Stimulated activated CD8-positive, alpha-beta memory T cell treated with anti-CD3 and anti-CD28 coated beads, Interleukin-7, amount 100 ng/mL, for 48 hours (primary cell): ENCODE measurements around the gene SSPN.

ENCODE experiments used
- DNase-seq, 2 donors: peaks; one replicate each; pipeline ENCODE4 v3.0.0-alpha.2; 2020; ENCODE audit warnings: low read depth in 1 of 2; ENCODE audit errors: extremely low read depth in 1 of 2

SSPN gene

DNA sequence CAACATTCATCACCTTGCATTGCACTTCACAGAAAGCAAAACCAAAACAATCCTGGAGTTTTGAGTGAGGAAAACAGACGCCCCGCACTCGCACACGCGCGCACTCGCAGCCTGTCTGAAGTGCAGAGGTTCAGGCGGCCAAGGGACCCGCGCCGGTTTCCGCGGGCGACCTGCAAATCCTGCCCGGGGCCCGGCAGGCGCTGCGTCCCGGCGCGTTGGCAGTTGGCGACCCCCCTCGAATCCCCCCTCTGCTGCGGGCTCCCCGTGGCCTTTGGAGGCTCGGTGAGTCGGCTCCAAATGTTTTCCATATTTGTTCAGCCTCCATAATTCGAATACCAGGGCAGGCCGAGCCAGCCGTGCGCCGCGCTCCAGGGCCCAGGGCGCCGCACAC, at the start of gene SSPN:
Gene SSPN, plus strand, starts transcription at position 324 of the 391 bp plus-strand sequence. CDS start 100 bp downstream, outside the sequence.
- no peak for DNase-seq

DNA sequence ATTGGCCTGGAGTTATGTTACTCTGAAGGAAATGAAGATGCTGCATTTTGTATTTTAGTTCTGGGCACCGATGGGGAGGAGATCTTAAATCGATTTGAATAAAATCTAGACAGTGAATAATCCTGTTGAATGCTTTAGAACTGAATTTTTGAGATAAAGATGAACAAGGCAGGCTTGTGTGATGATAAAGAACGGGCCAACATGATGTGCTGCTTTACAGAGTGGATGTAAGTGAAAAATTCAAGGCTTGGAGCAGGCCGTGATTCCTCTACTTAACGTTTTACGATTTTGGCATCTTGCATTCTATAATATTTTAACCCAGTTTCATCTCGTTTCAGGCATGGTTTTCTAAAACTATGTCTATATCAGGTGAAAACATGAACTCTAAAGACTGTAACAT, 47.1 kb upstream of the SSPN start:
- no peak for DNase-seq

DNA sequence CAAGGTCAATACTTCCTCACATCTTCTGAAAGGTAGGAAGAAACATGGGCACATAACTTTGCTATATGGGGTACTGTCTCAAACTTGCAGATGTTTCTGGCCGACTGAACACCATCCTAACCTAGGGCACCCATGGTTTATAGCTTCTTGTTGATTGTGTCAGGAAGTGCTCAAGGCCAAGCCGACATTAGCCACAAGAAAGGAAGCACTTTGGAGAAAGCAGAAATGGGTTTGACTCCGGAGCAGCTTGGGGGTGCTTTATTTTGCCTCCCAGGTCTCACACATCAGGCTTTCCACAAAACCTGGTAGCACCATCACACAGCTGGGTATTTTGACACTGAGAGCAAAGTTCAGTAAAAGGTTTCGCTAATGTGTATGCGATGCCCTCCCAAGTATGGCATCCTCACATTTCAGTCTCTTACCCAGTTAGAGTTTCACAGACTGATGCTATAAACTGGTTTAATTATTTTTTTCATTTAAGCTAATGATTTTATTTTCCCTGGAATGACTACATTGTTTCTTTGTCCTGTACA, 45.3 kb upstream of the SSPN start:
- DNase-seq: no peak

DNA sequence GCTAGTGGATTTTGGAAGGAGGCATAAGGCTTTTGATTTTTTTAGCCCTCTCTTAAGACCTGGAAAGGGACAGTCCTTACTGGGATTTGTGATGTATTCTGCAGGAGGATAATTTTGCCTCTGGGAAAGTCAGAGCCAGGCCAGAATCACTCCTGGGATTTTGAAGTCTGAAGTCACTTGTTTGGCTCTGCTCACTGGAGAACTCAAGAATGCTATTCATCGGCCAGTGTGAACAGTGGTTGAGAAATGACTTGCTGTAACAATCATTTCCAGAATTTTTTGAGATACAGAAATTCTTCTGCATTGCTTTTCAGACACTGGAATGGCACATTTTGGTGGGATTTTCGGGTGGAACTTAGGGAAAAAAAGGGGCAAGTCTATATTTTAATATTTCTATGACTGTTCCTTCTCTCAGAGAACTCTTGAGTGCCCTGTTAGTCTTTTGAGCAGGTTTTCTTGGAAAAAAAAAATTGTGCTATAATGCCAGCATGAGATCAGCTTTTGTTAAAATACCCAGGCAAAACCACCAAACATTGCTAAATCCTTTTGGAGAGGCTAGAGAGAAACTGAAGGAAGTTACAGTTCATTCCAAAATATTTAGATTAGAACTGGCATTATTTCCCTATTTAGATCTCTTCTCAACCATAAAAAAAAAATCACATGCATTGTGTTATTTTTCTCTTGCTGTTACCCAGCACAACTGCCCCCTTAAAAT, 44.5 kb upstream of the SSPN start:
- no peak for DNase-seq

GRCh38 chr12:26152507-26153102, 42.8 kb upstream of the SSPN start:
- no peak for DNase-seq

GRCh38 chr12:26153421-26154154, 41.8 kb upstream of the SSPN start:
- DNase-seq: no peak

- no peak for DNase-seq
Measured at GRCh38 chr12:26156201-26156871, 39.0 kb upstream of the SSPN start.

- no peak for DNase-seq
Measured at GRCh38 chr12:26157001-26157400, 38.4 kb upstream of the SSPN start.

DNA sequence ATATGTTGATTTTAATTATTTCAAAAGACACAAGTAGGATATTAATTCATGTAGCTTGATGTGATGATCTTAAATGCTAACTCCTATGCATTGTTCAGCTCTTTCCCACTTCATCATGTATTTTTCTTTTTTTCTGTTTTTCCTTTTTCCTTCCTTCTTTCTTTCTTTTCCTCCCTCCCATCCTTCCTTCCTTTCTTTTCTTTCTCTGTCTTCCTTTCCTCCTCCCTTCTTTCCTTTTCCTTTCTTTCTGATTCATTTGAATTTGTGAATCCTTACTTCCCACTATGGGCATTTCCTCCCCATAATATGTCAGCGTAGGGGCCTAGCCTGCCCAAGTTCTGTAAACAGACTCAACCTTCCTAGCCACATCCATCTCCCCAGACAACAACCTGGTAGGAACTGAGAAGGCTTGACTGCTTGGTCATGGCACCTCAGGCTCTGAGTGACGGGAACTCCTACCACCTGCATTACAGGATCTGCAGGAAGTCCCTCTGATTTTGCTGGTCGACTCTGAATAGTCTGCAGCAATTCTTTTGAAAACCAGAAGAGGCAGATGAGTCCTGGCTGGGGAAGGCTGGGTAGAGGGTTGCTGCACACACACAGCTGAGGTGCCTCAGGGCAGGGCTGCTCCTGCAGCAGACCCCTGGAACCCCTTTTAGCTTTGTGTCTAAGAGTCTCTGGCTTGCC, 37.2 kb upstream of the SSPN start:
- DNase-seq: no peak

- DNase-seq: no peak
Measured at GRCh38 chr12:26162174-26162573, 33.2 kb upstream of the SSPN start.

GRCh38 chr12:26162905-26163304, 32.5 kb upstream of the SSPN start:
- DNase-seq: no peak

- no peak for DNase-seq
Measured at GRCh38 chr12:26164118-26164517, 31.3 kb upstream of the SSPN start.

DNA sequence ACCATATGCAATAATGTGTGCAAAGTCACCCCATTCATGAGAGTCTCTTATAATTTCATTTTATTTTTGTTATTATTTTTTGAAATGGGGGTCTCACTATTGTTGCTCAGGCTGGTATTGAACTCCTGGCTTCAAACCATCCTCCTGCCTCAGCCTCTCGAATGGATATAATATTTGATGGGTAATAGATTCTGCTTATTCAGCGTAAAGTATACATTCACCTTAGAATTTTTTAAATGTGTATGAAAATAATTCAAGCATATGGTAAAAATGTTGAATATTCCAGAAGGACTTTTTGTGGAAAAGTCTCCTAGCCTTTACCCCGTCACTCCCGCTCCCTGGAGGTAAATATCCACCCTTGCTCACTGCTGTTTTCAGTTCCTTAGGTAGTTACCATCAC, 23.4 kb upstream of the SSPN start:
- no peak for DNase-seq

DNA sequence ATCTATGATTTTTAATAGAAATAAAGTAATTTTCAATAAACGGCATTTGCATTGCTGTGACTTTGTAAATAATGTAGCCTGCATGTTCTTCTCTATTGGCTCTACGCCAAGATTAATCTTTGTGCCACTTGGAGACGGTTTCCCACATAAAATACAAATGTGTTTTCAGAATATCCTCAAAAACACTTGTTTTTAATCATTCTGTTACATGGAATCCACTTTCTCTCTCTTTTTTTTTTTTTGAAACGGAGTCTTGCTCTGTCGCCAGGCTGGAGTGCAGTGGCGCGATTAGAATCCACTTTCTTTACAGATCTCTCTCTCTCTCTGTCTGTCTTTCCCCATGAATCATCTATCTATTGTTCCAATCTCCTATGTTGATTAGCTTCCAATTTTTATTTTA, 22.8 kb upstream of the SSPN start:
- DNase-seq: no peak

- no peak for DNase-seq
Measured at GRCh38 chr12:26172946-26173552, 22.3 kb upstream of the SSPN start.

- DNase-seq: no peak
Measured at GRCh38 chr12:26176725-26177124, 18.6 kb upstream of the SSPN start.

DNA sequence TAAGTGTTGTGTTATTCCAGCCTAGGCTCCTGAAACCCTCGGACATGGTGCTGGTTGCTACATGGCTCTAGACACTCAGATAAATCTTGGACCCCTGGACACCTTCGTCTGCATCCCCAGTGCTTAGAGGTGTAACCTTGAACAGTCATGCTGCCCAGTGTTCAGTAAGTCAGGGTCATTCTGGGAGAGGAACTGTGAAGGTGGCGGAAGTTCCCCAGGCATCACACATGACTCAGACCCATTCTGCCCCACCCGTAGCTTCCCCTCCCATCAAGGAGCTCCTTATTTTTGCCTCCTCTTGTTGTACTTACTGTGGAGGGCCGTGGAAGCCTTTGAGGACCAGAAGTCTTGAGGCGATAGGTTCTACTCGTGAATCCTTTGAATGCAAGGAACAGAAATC, 18.1 kb upstream of the SSPN start:
- no peak for DNase-seq

GRCh38 chr12:26179826-26180225, 15.5 kb upstream of the SSPN start:
- DNase-seq: no peak

- no peak for DNase-seq
Measured at GRCh38 chr12:26182377-26182776, 13.0 kb upstream of the SSPN start.
